Measurements from ENCODE around the gene DEFB124.

The DEFB124 gene

GRCh38 chr20:31476643-31477215 lies 1.8 kb upstream of the DEFB124 start:
- TF ChIP-seq TAF1 (IDR thresholded peaks at IDR 0.05; ENCODE audit: borderline replicate concordance, insufficient read depth, low read length) (no peak), FOXP2 (optimal IDR thresholded peaks at IDR 0.05; ENCODE audit: borderline replicate concordance, extremely low read depth, extremely low read length, insufficient read depth) (no peak), POLR2AphosphoS5 (IDR thresholded peaks at IDR 0.05; ENCODE audit: low read depth, low read length) (no peak), SIN3A (IDR thresholded peaks at IDR 0.05; ENCODE audit: borderline replicate concordance, insufficient read depth, low read length) (no peak)
- TF ChIP-seq, protein P1, sequence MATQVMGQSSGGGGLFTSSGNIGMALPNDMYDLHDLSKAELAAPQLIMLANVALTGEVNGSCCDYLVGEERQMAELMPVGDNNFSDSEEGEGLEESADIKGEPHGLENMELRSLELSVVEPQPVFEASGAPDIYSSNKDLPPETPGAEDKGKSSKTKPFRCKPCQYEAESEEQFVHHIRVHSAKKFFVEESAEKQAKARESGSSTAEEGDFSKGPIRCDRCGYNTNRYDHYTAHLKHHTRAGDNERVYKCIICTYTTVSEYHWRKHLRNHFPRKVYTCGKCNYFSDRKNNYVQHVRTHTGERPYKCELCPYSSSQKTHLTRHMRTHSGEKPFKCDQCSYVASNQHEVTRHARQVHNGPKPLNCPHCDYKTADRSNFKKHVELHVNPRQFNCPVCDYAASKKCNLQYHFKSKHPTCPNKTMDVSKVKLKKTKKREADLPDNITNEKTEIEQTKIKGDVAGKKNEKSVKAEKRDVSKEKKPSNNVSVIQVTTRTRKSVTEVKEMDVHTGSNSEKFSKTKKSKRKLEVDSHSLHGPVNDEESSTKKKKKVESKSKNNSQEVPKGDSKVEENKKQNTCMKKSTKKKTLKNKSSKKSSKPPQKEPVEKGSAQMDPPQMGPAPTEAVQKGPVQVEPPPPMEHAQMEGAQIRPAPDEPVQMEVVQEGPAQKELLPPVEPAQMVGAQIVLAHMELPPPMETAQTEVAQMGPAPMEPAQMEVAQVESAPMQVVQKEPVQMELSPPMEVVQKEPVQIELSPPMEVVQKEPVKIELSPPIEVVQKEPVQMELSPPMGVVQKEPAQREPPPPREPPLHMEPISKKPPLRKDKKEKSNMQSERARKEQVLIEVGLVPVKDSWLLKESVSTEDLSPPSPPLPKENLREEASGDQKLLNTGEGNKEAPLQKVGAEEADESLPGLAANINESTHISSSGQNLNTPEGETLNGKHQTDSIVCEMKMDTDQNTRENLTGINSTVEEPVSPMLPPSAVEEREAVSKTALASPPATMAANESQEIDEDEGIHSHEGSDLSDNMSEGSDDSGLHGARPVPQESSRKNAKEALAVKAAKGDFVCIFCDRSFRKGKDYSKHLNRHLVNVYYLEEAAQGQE (IDR thresholded peaks at IDR 0.05; ENCODE audit: insufficient read depth in 1 of 2, low read depth in 2 of 2, low read length in 2 of 2) = no peak

DNA sequence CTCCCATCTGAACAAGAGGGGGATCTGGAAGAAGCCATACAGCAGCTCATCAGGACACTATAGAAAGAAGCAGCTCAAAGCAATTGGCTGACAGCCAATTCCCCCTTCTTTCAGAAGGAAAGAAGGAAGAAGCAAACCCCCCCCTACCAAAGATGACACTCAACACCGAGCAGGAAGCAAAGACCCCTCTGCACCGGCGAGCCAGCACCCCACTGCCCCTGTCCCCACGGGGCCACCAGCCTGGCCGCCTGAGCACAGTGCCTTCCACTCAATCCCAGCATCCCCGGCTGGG lies 1.3 kb upstream of the DEFB124 start:
- TF ChIP-seq TAF1 (IDR thresholded peaks at IDR 0.05; ENCODE audit: borderline replicate concordance, insufficient read depth, low read length) = no peak
- no peak for TF ChIP-seq POLR2AphosphoS5 (IDR thresholded peaks at IDR 0.05; ENCODE audit: low read depth, low read length)
- TF ChIP-seq, protein P1 (IDR thresholded peaks at IDR 0.05; ENCODE audit: insufficient read depth in 1 of 2, low read depth in 2 of 2, low read length in 2 of 2) = no peak
- no peak for TF ChIP-seq SIN3A (IDR thresholded peaks at IDR 0.05; ENCODE audit: borderline replicate concordance, insufficient read depth, low read length)
- no peak for TF ChIP-seq FOXP2 (optimal IDR thresholded peaks at IDR 0.05; ENCODE audit: borderline replicate concordance, extremely low read depth, extremely low read length, insufficient read depth)

DNA sequence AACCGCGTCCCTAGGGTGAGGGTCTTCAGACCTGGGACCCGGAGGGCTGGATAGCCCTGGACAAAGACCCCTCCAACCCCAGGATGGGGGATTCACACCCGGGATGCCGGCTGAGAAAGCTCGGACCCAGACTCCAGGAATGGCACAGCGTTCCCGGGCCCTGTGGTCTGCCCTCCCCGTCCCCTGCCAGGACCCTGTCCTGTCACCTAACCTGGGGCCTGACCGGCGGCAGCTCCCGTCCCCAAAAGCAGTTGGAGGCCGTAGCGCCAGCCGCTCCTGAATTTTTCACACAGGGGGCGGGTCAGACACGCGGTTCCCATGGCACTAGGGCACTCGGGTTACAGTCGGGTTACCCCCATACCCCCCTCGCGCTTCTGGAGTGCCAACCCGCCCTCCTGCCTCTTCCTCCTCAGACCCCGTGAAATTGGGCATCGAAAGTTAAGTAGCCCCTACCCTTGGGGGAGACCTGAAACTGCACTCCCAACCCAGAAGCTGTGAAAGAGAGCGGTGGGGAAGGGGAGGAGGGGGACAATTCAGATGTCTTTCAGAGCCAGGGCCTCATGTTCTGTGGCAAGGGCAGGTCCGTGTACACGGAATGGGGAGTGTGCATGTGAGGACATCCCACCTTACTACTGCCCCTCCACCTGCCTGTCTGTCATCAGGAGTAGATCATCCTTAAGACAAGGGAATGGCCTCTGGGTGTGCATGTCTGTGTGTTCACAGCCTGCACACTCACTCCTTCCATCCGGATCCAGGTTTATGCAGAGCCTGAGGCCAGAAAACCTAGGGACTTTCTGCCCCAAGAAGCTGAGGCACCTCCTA lies 756 bp upstream of the DEFB124 start:
- TF ChIP-seq SIN3A (IDR thresholded peaks at IDR 0.05; ENCODE audit: borderline replicate concordance, insufficient read depth, low read length) (no peak), TAF1 (IDR thresholded peaks at IDR 0.05; ENCODE audit: borderline replicate concordance, insufficient read depth, low read length) (no peak), POLR2AphosphoS5 (IDR thresholded peaks at IDR 0.05; ENCODE audit: low read depth, low read length) (no peak), FOXP2 (optimal IDR thresholded peaks at IDR 0.05; ENCODE audit: borderline replicate concordance, extremely low read depth, extremely low read length, insufficient read depth) (no peak)
- TF ChIP-seq, protein P1 (IDR thresholded peaks at IDR 0.05; ENCODE audit: insufficient read depth in 1 of 2, low read depth in 2 of 2, low read length in 2 of 2) = no peak

GRCh38 chr20:31474097-31474436 lies 860 bp downstream of the DEFB124 start:
- TF ChIP-seq FOXP2 (optimal IDR thresholded peaks at IDR 0.05; ENCODE audit: borderline replicate concordance, extremely low read depth, extremely low read length, insufficient read depth) = no peak
- TF ChIP-seq POLR2AphosphoS5 (IDR thresholded peaks at IDR 0.05; ENCODE audit: low read depth, low read length) = no peak
- TF ChIP-seq SIN3A (IDR thresholded peaks at IDR 0.05; ENCODE audit: borderline replicate concordance, insufficient read depth, low read length) = no peak
- TF ChIP-seq, protein P1 (IDR thresholded peaks at IDR 0.05; ENCODE audit: insufficient read depth in 1 of 2, low read depth in 2 of 2, low read length in 2 of 2) = no peak
- TF ChIP-seq TAF1 (IDR thresholded peaks at IDR 0.05; ENCODE audit: borderline replicate concordance, insufficient read depth, low read length) = no peak

Data from PFSK-1 (cell line).